SK-N-SH treated with all-trans-retinoic acid at 6 μM for 48 hours (cell line): Measurements from ENCODE around the gene NMT1.

Experiments
- RARB ChIP-seq: fragments of 250-450 bp; sonication (Bioruptor Pico); IDR thresholded peaks from 2 replicates; pipeline ENCODE4 v1.8.0; 2021; ENCODE audit warnings: mild to moderate bottlenecking, moderate library complexity
- TOX ChIP-seq: fragments of 250-450 bp; sonication (Bioruptor Pico); IDR thresholded peaks from 2 replicates; pipeline ENCODE4 v1.8.0; 2021; ENCODE audit warnings: mild to moderate bottlenecking, moderate library complexity, borderline replicate concordance
- ZFP30 ChIP-seq: fragments of 450-650 bp; formaldehyde crosslinking; IDR thresholded peaks from 2 replicates; pipeline ENCODE4 v1.5.0; 2022; ENCODE audit warnings: mild to moderate bottlenecking, moderate library complexity
- TF ChIP-seq, protein P1 (sequence below): fragments of 250-450 bp; sonication (Bioruptor Pico); IDR thresholded peaks from 2 replicates; pipeline ENCODE4 v1.5.1; 2021; ENCODE audit warnings: mild to moderate bottlenecking, moderate library complexity
- TF ChIP-seq, protein P2 (sequence below): fragments of 250-450 bp; sonication (Bioruptor Pico); IDR thresholded peaks from 2 replicates; pipeline ENCODE4 v1.8.0; 2021; ENCODE audit warnings: low read depth, mild to moderate bottlenecking, moderate library complexity, borderline replicate concordance
- TF ChIP-seq, protein P3 (sequence below): fragments of 250-450 bp; sonication (Bioruptor Pico); IDR thresholded peaks from 2 replicates; pipeline ENCODE4 v1.8.0; 2020; ENCODE audit warnings: mild to moderate bottlenecking, moderate library complexity, borderline replicate concordance

DNA sequence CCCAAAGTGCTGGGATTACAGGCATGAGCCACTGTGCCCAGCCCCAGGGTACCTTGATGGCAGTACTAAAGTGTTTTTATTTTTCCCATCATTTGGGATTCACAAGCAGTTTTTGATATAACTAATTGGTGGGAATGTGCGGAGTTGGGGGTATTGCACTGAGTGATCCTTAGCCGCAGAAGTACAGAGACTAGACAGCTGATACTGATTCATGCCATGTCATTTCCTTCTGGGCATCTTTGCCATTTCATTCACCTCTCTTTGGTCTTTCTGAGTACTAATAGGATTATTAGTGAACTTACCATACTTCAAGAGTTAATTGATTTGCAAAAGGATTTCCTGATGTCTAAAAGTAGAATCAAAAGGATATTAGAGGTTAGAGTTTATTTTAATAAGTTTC, 9.7 kb downstream of the NMT1 start:
- TF ChIP-seq, protein P1, sequence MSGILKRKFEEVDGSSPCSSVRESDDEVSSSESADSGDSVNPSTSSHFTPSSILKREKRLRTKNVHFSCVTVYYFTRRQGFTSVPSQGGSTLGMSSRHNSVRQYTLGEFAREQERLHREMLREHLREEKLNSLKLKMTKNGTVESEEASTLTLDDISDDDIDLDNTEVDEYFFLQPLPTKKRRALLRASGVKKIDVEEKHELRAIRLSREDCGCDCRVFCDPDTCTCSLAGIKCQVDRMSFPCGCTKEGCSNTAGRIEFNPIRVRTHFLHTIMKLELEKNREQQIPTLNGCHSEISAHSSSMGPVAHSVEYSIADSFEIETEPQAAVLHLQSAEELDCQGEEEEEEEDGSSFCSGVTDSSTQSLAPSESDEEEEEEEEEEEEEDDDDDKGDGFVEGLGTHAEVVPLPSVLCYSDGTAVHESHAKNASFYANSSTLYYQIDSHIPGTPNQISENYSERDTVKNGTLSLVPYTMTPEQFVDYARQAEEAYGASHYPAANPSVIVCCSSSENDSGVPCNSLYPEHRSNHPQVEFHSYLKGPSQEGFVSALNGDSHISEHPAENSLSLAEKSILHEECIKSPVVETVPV (CRISPR knock-in tag) = no peak
- TF ChIP-seq ZFP30 (CRISPR knock-in tag) (no peak), RARB (CRISPR knock-in tag) (no peak), TOX (CRISPR knock-in tag) (no peak)
- TF ChIP-seq, protein P2, sequence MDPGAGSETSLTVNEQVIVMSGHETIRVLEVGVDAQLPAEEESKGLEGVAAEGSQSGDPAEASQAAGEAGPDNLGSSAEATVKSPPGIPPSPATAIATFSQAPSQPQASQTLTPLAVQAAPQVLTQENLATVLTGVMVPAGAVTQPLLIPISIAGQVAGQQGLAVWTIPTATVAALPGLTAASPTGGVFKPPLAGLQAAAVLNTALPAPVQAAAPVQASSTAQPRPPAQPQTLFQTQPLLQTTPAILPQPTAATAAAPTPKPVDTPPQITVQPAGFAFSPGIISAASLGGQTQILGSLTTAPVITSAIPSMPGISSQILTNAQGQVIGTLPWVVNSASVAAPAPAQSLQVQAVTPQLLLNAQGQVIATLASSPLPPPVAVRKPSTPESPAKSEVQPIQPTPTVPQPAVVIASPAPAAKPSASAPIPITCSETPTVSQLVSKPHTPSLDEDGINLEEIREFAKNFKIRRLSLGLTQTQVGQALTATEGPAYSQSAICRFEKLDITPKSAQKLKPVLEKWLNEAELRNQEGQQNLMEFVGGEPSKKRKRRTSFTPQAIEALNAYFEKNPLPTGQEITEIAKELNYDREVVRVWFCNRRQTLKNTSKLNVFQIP (CRISPR knock-in tag) = no peak
- TF ChIP-seq, protein P3, sequence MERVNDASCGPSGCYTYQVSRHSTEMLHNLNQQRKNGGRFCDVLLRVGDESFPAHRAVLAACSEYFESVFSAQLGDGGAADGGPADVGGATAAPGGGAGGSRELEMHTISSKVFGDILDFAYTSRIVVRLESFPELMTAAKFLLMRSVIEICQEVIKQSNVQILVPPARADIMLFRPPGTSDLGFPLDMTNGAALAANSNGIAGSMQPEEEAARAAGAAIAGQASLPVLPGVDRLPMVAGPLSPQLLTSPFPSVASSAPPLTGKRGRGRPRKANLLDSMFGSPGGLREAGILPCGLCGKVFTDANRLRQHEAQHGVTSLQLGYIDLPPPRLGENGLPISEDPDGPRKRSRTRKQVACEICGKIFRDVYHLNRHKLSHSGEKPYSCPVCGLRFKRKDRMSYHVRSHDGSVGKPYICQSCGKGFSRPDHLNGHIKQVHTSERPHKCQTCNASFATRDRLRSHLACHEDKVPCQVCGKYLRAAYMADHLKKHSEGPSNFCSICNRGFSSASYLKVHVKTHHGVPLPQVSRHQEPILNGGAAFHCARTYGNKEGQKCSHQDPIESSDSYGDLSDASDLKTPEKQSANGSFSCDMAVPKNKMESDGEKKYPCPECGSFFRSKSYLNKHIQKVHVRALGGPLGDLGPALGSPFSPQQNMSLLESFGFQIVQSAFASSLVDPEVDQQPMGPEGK (CRISPR knock-in tag) = no peak
